K562 (cell line): Measurements from ENCODE around the gene AMBRA1. TPM values are rescaled to one million over a fixed set of nuclear protein-coding genes. Genes with fewer than 3 reads are reported as not detected.

ENCODE experiments used
- CLOCK ChIP-seq: fragments of 250-450 bp; sonication (Bioruptor Pico); IDR thresholded peaks from 2 replicates; pipeline ENCODE4 v1.4.0; 2020; ENCODE audit warnings: mild to moderate bottlenecking, moderate library complexity, borderline replicate concordance
- CREB1 ChIP-seq, 2 experiments: sonication (generic) in 1 of 2; formaldehyde crosslinking in 1 of 2; IDR thresholded peaks; 2 replicates each; pipeline versions ENCODE4 v1.6.1 to v1.8.0; 2012 to 2022; ENCODE audit warnings: inconsistent platforms in 1 of 2, mild to moderate bottlenecking in 1 of 2, missing genetic modification reagents in 1 of 2, moderate library complexity in 1 of 2
- EP300 ChIP-seq: IDR thresholded peaks from 2 replicates; pipeline ENCODE4 v1.6.1; 2012; ENCODE audit warnings: low read length, improper control_type of control experiment
- ILF3 ChIP-seq: fragments of 450-650 bp; IDR thresholded peaks from 2 replicates; pipeline ENCODE4 v1.6.1; 2018; ENCODE audit warnings: antibody characterized with exemption, mild to moderate bottlenecking, moderate library complexity, borderline replicate concordance
- MNT ChIP-seq, 2 experiments: fragments of 450-650 bp; conservative IDR thresholded peaks; 2 replicates each; pipeline ENCODE4 v1.6.1; 2017; ENCODE audit warnings: mild to moderate bottlenecking in 2 of 2, moderate library complexity in 2 of 2
- NEUROD1 ChIP-seq: fragments of 150-350 bp; IDR thresholded peaks from 2 replicates; pipeline ENCODE4 v1.6.1; 2014; ENCODE audit warnings: borderline replicate concordance, low read length, low read depth; ENCODE audit not compliant: partially characterized antibody
- NFYB ChIP-seq: IDR thresholded peaks from 2 replicates; pipeline ENCODE4 v1.6.1; 2011; ENCODE audit warnings: mild to moderate bottlenecking, moderate library complexity; ENCODE audit not compliant: insufficient read length; ENCODE audit errors: extremely low read depth
- NONO ChIP-seq, 2 experiments: fragments of 200-400 bp in 1 of 2; fragments of 450-650 bp in 1 of 2; formaldehyde crosslinking in 1 of 2; IDR thresholded peaks; 2 replicates each; pipeline ENCODE4 v1.6.1; 2017; ENCODE audit warnings: low read depth in 2 of 2, mild to moderate bottlenecking in 2 of 2, moderate library complexity in 2 of 2, low read length in 1 of 2
- NR2C1 ChIP-seq, 2 experiments: fragments of 450-650 bp; IDR thresholded peaks; 2 replicates each; pipeline ENCODE4 v1.6.1; 2017; ENCODE audit warnings: mild to moderate bottlenecking in 2 of 2, antibody characterized with exemption in 1 of 2, inconsistent platforms in 1 of 2, missing compliant biosample characterization in 1 of 2, missing genetic modification characterization in 1 of 2
- NR2C2 ChIP-seq, 2 experiments: fragments of 200-800 bp in 1 of 2; sonication (Bioruptor generic) in 1 of 2; sonication (generic) in 1 of 2; formaldehyde crosslinking in 1 of 2; IDR thresholded peaks; 2 replicates each; pipeline versions ENCODE4 v1.6.1 to v1.8.0; 2016 to 2022; ENCODE audit warnings: mild to moderate bottlenecking in 1 of 2, missing compliant biosample characterization in 1 of 2, missing genetic modification characterization in 1 of 2, missing genetic modification reagents in 1 of 2
- PHF8 ChIP-seq: fragments of 200-600 bp; sonication (generic); IDR thresholded peaks from 2 replicates; pipeline ENCODE4 v1.6.1; 2012; ENCODE audit warnings: mixed run types, mild to moderate bottlenecking, inconsistent platforms, low read length, moderate library complexity, borderline replicate concordance
- POLR2AphosphoS2 ChIP-seq: IDR thresholded peaks from 2 replicates; pipeline ENCODE4 v1.6.1; 2012; ENCODE audit warnings: low read length, improper control_type of control experiment
- POLR2AphosphoS5 ChIP-seq: IDR thresholded peaks from 2 replicates; pipeline ENCODE4 v1.6.1; 2011; ENCODE audit warnings: mild to moderate bottlenecking, low read depth, low read length, moderate library complexity; ENCODE audit not compliant: control insufficient read depth, insufficient read depth
- RBM39 ChIP-seq: fragments of 200-400 bp; formaldehyde crosslinking; optimal IDR thresholded peaks from 2 replicates; pipeline ENCODE3; 2018; ENCODE audit warnings: low read depth, low read length
- SLC30A9 ChIP-seq: fragments of 250-450 bp; sonication (Bioruptor Pico); IDR thresholded peaks from 2 replicates; pipeline ENCODE4 v1.8.0; 2022; ENCODE audit warnings: mild to moderate bottlenecking, moderate library complexity
- SMAD4 ChIP-seq: fragments of 250-450 bp; sonication (Bioruptor Pico); conservative IDR thresholded peaks from 2 replicates; pipeline ENCODE4 v1.8.0; 2021; ENCODE audit warnings: inconsistent platforms, mild to moderate bottlenecking, moderate library complexity
- SPI1 ChIP-seq: IDR thresholded peaks from 2 replicates; pipeline ENCODE4 v1.6.1; 2011; ENCODE audit warnings: low read depth, low read length, control low read depth, borderline replicate concordance
- SUPT5H ChIP-seq: fragments of 450-650 bp; IDR thresholded peaks from 2 replicates; pipeline ENCODE4 v1.6.1; 2016
- ZNF584 ChIP-seq: fragments of 200-800 bp; sonication (Bioruptor generic); IDR thresholded peaks from 2 replicates; pipeline ENCODE4 v1.6.1; 2016; ENCODE audit warnings: low read depth, mild to moderate bottlenecking, missing genetic modification characterization, missing compliant biosample characterization
- ZSCAN29 ChIP-seq: fragments of 450-650 bp; IDR thresholded peaks from 2 replicates; pipeline ENCODE4 v1.6.1; 2017
- polyA plus RNA-seq, 8 experiments: library from polyadenylated mRNA; depleted of rRNA in 4 of 8; stranded (reverse) in 5 of 8; unstranded in 3 of 8; fragments of >200 nt; fragmentation: Nextera tagmentation in 2 of 8; fragmentation: Illumina TruSeq in 1 of 8; extraction: Ambion mirVana in 2 of 8; extraction: Trizol in 1 of 8; gene quantifications; 2 replicates each; pipeline versions ENCODE4 v1.2.1 to v1.2.3, GENCODE V29; 2011 to 2014; ENCODE audit warnings: inconsistent platforms in 1 of 8, missing spikeins in 1 of 8
- total RNA-seq, 7 experiments: library from RNA; depleted of rRNA in 6 of 7; stranded (reverse); fragments of >200 nt in 6 of 7; fragmentation: Illumina TruSeq in 2 of 7; extraction: Trizol in 2 of 7; gene quantifications; 2 replicates each; pipeline versions ENCODE4 v1.2.1 to v1.2.3, GENCODE V29; 2011 to 2021; ENCODE audit warnings: low replicate concordance in 1 of 7

Gene AMBRA1
- total and polyA plus RNA-seq, 9 of the 15 experiments (the other 6 are each of a cell fraction or from before 2014, with no cell fraction given), result 0.15 to 24.5 (median 13.0) TPM

DNA sequence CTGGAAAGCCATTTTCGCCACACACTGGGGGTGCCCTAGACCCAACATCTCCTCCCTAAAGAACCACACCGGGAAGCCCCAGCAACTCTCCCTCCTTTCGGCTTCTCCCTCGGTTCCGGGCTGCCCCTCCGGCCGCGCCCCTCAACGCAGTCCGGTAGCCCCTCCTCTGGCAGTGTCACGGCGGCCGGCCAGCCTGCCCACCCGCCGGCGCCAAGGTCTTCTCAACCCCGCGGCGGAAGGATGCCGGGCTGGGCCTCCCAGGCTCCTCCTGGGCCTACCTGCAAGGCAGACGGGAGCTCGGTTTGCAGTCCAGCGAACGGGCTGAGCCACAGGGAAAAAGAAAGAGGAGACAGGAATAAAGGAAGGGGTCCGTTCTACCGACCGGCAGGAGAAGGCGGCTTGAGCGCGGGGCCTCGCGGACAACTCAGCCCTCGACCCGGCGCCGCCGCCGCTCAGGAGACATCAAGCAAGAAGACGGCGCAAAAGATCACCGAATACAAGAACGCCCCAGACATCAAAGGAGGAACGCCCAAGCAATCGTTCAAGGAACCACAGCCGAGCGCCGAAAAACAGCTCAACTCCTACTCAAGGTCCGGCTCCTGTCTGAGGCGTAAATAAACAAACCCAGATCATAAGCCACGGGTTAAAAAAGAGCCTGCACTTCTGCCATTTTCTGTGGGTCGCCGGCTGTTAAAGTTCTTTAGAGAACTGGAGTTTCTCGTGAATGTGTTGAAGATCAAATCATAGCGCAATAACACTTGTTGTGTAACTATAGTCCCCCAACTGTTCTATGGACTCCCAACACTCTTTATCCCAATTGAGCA is at the start of gene AMBRA1 (continued):
- peak; percentile 91; the same call in 1 of the 2 replicates for TF ChIP-seq PHF8
- TF ChIP-seq CREB1 (IDR thresholded peaks at IDR 0.05), result peak; percentile 66; the same call in 1 of the 2 replicates
- TF ChIP-seq CREB1 (CRISPR knock-in tag; IDR thresholded peaks at IDR 0.05), result no peak; the same call in none of the 2 replicates
- TF ChIP-seq NR2C1 (IDR thresholded peaks at IDR 0.05), result peak; percentile 34; the same call in 1 of the 2 replicates
- TF ChIP-seq NR2C1 (tag; IDR thresholded peaks at IDR 0.05), result peak; percentile 53; the same call in 1 of the 2 replicates
- TF ChIP-seq ILF3, result no peak
- TF ChIP-seq ZSCAN29, result no peak
- no peak for TF ChIP-seq NFYB
- no peak; the same call in 1 of the 2 replicates for TF ChIP-seq POLR2AphosphoS2
- TF ChIP-seq NR2C2 (CRISPR knock-in tag; IDR thresholded peaks at IDR 0.05), result no peak
- peak; percentile 13; the same call in 1 of the 2 replicates for TF ChIP-seq NR2C2 (tag; IDR thresholded peaks at IDR 0.05)
- 0 out of 4 replicates have a peak, but pooled peaks of 1 of the 2 experiments have one; percentile 29 for TF ChIP-seq NONO (IDR thresholded peaks at IDR 0.05; ENCODE audit: low read depth in 2 of 2, low read length in 1 of 2)
- peak; percentile 69 to 89 for TF ChIP-seq MNT (conservative IDR thresholded peaks at IDR 0.05)
- TF ChIP-seq ZNF584 (CRISPR knock-in tag), result no peak
- TF ChIP-seq EP300, result peak; percentile 61
- no peak for TF ChIP-seq CLOCK (CRISPR knock-in tag)
- TF ChIP-seq POLR2AphosphoS5, result peak; percentile 67
- TF ChIP-seq SPI1, result no peak
- TF ChIP-seq SMAD4 (CRISPR knock-in tag), result peak; percentile 87
- TF ChIP-seq SLC30A9, result no peak
- TF ChIP-seq NEUROD1, result peak; percentile 91
- peak; percentile 85 for TF ChIP-seq RBM39
- TF ChIP-seq SUPT5H, result peak; percentile 80
